SK-N-MC (cell line): ENCODE measurements around the gene PLEKHA6.

Source experiments
- FOXP2 ChIP-seq: optimal IDR thresholded peaks from 2 replicates; pipeline ENCODE3; 2011; ENCODE audit warnings: mild to moderate bottlenecking, moderate library complexity; ENCODE audit not compliant: insufficient read depth; ENCODE audit errors: extremely low read length, control extremely low read depth
- POLR2AphosphoS5 ChIP-seq: IDR thresholded peaks from 2 replicates; pipeline ENCODE4 v1.6.1; 2012; ENCODE audit warnings: mild to moderate bottlenecking, low read depth, low read length, borderline replicate concordance

- no peak for TF ChIP-seq FOXP2
- TF ChIP-seq POLR2AphosphoS5: no peak
Observed at GRCh38 chr1:204325944-204326343, 33.8 kb downstream of the PLEKHA6 start.
